ENCODE measurements around the gene ANKUB1. TPM values are rescaled to one million over a fixed set of nuclear protein-coding genes. Genes with fewer than 3 reads are reported as not detected.

ANKUB1 gene
- total and polyA plus RNA-seq, 10 of the 15 experiments (the other 5 are each of a cell fraction or from before 2014, with no cell fraction given), result 0.08 TPM; not detected in 9

Small RNA genes within 50 kb of the gene (small RNA-seq; reads per million reads assigned to genes)
- not detected for gene RNU6-507P

Other genes with a start within 250 kb of the ANKUB1 start
- gene WWTR1, start 134.5 kb downstream of the ANKUB1 start, total RNA-seq (2014; rRNA removed), result 2.9 and 4.0 TPM in 2 replicates
- gene WWTR1, start 134.5 kb downstream of the ANKUB1 start, total RNA-seq (2014; rRNA removed; fragmentation: Illumina TruSeq; extraction: Trizol), result 2.5 and 3.0 TPM in 2 replicates
- gene WWTR1, start 134.5 kb downstream of the ANKUB1 start, total RNA-seq (2021), result 5.1 and 6.8 TPM in 2 replicates
- gene WWTR1, start 134.5 kb downstream of the ANKUB1 start, polyA plus RNA-seq (2011; rRNA removed), result 12.6 and 18.5 TPM in 2 replicates
- gene WWTR1, start 134.5 kb downstream of the ANKUB1 start, polyA plus RNA-seq (2014; fragmentation: Illumina TruSeq; extraction: Trizol), result 10.0 and 10.2 TPM in 2 replicates
- 1 to 10 TPM; 3.8 to 4.0 TPM for gene WWTR1, start 134.5 kb downstream of the ANKUB1 start, polyA plus RNA-seq (2014; fragmentation: Nextera tagmentation; extraction: Ambion mirVana)
- 4.7 and 5.0 TPM in 2 replicates for gene WWTR1, start 134.5 kb downstream of the ANKUB1 start, polyA plus RNA-seq (2014; rRNA removed)
- gene WWTR1, start 134.5 kb downstream of the ANKUB1 start, polyA plus RNA-seq (2016; fragmentation: Nextera tagmentation; extraction: Ambion mirVana), result 1 to 10 TPM; 7.6 to 8.4 TPM
- 27.3 and 30.5 TPM in 2 replicates for gene COMMD2, start 40.1 kb downstream of the ANKUB1 start, total RNA-seq (2014; rRNA removed)
- gene COMMD2, start 40.1 kb downstream of the ANKUB1 start, total RNA-seq (2014; rRNA removed; fragmentation: Illumina TruSeq; extraction: Trizol), result 27.0 and 27.9 TPM in 2 replicates
- 34.6 and 36.3 TPM in 2 replicates for gene COMMD2, start 40.1 kb downstream of the ANKUB1 start, total RNA-seq (2021)
- gene COMMD2, start 40.1 kb downstream of the ANKUB1 start, polyA plus RNA-seq (2011; rRNA removed), result 46.8 and 65.7 TPM in 2 replicates
- gene COMMD2, start 40.1 kb downstream of the ANKUB1 start, polyA plus RNA-seq (2014; fragmentation: Illumina TruSeq; extraction: Trizol), result 54.9 and 70.4 TPM in 2 replicates
- 10 to 100 TPM; 59.4 to 97.0 TPM for gene COMMD2, start 40.1 kb downstream of the ANKUB1 start, polyA plus RNA-seq (2014; fragmentation: Nextera tagmentation; extraction: Ambion mirVana)
- gene COMMD2, start 40.1 kb downstream of the ANKUB1 start, polyA plus RNA-seq (2014; rRNA removed), result 18.6 and 23.0 TPM in 2 replicates
- 10 to 100 TPM; 61.1 to 65.7 TPM for gene COMMD2, start 40.1 kb downstream of the ANKUB1 start, polyA plus RNA-seq (2016; fragmentation: Nextera tagmentation; extraction: Ambion mirVana)
- gene RNF13, start 20.7 kb upstream of the ANKUB1 start, total RNA-seq (2014; rRNA removed), result 31.3 and 32.3 TPM in 2 replicates
- 34.6 and 37.8 TPM in 2 replicates for gene RNF13, start 20.7 kb upstream of the ANKUB1 start, total RNA-seq (2014; rRNA removed; fragmentation: Illumina TruSeq; extraction: Trizol)
- gene RNF13, start 20.7 kb upstream of the ANKUB1 start, total RNA-seq (2021), result 22.3 and 24.8 TPM in 2 replicates
- 45.9 and 80.0 TPM in 2 replicates for gene RNF13, start 20.7 kb upstream of the ANKUB1 start, polyA plus RNA-seq (2011; rRNA removed)
- gene RNF13, start 20.7 kb upstream of the ANKUB1 start, polyA plus RNA-seq (2014; fragmentation: Illumina TruSeq; extraction: Trizol), result 27.2 and 35.5 TPM in 2 replicates
- 10 to 100 TPM; 38.7 to 45.9 TPM for gene RNF13, start 20.7 kb upstream of the ANKUB1 start, polyA plus RNA-seq (2014; fragmentation: Nextera tagmentation; extraction: Ambion mirVana)
- gene RNF13, start 20.7 kb upstream of the ANKUB1 start, polyA plus RNA-seq (2014; rRNA removed), result 12.2 and 18.9 TPM in 2 replicates
- 10 to 100 TPM; 54.9 to 73.4 TPM for gene RNF13, start 20.7 kb upstream of the ANKUB1 start, polyA plus RNA-seq (2016; fragmentation: Nextera tagmentation; extraction: Ambion mirVana)
- 3.1 and 3.2 TPM in 2 replicates for gene PFN2, start 178.3 kb upstream of the ANKUB1 start, total RNA-seq (2014; rRNA removed)
- 4.7 and 5.6 TPM in 2 replicates for gene PFN2, start 178.3 kb upstream of the ANKUB1 start, total RNA-seq (2014; rRNA removed; fragmentation: Illumina TruSeq; extraction: Trizol)
- 3.9 and 4.2 TPM in 2 replicates for gene PFN2, start 178.3 kb upstream of the ANKUB1 start, total RNA-seq (2021)
- 78.9 and 107 TPM in 2 replicates for gene PFN2, start 178.3 kb upstream of the ANKUB1 start, polyA plus RNA-seq (2011; rRNA removed)
- gene PFN2, start 178.3 kb upstream of the ANKUB1 start, polyA plus RNA-seq (2014; fragmentation: Illumina TruSeq; extraction: Trizol), result 4.4 and 7.7 TPM in 2 replicates
- 1 to 10 TPM; 4.9 to 6.7 TPM for gene PFN2, start 178.3 kb upstream of the ANKUB1 start, polyA plus RNA-seq (2014; fragmentation: Nextera tagmentation; extraction: Ambion mirVana)
- 4.5 and 4.6 TPM in 2 replicates for gene PFN2, start 178.3 kb upstream of the ANKUB1 start, polyA plus RNA-seq (2014; rRNA removed)
- 10 to 100 TPM in 1 of 2 experiments, 1 to 10 TPM in 1; 8.9 to 11.2 TPM for gene PFN2, start 178.3 kb upstream of the ANKUB1 start, polyA plus RNA-seq (2016; fragmentation: Nextera tagmentation; extraction: Ambion mirVana)

Data from GM12878 (cell line).